Central memory CD8-positive, alpha-beta T cell (primary cell): ENCODE results near the gene GPSM1.

ENCODE experiments used
- ATAC-seq: fragments of 150-1000 bp; cut with Tn5 transposase; replicated peaks from 2 replicates; pipeline ENCODE4 v1.10.0; 2022; ENCODE audit warnings: mild to moderate bottlenecking, moderate FRiP score, moderate number of reproducible peaks; ENCODE audit not compliant: poor library complexity, severe bottlenecking; ENCODE audit errors: extremely low read depth
- DNase-seq, 2 donors: peaks; one replicate each; pipeline ENCODE4 v3.0.0; 2021; ENCODE audit warnings: low spot score in 2 of 2
- H3K27ac Mint-ChIP-seq: one replicate; pipeline ENCODE4 v1.8.0; 2022; ENCODE audit warnings: low read depth, mild to moderate bottlenecking, moderate library complexity, mixed read lengths
- H3K27me3 Mint-ChIP-seq: one replicate; pipeline ENCODE4 v1.8.0; 2022; ENCODE audit warnings: mixed read lengths
- H3K36me3 Mint-ChIP-seq: one replicate; pipeline ENCODE4 v1.8.0; 2022; ENCODE audit warnings: mild to moderate bottlenecking, moderate library complexity, mixed read lengths; ENCODE audit not compliant: insufficient read depth
- H3K4me1 Mint-ChIP-seq: one replicate; pipeline ENCODE4 v1.8.0; 2022; ENCODE audit warnings: mixed read lengths
- H3K4me3 Mint-ChIP-seq: one replicate; pipeline ENCODE4 v1.8.0; 2022; ENCODE audit warnings: mild to moderate bottlenecking, moderate library complexity, mixed read lengths
- H3K9me3 Mint-ChIP-seq: one replicate; pipeline ENCODE4 v1.8.0; 2022; ENCODE audit warnings: mixed read lengths

The GPSM1 gene

DNA sequence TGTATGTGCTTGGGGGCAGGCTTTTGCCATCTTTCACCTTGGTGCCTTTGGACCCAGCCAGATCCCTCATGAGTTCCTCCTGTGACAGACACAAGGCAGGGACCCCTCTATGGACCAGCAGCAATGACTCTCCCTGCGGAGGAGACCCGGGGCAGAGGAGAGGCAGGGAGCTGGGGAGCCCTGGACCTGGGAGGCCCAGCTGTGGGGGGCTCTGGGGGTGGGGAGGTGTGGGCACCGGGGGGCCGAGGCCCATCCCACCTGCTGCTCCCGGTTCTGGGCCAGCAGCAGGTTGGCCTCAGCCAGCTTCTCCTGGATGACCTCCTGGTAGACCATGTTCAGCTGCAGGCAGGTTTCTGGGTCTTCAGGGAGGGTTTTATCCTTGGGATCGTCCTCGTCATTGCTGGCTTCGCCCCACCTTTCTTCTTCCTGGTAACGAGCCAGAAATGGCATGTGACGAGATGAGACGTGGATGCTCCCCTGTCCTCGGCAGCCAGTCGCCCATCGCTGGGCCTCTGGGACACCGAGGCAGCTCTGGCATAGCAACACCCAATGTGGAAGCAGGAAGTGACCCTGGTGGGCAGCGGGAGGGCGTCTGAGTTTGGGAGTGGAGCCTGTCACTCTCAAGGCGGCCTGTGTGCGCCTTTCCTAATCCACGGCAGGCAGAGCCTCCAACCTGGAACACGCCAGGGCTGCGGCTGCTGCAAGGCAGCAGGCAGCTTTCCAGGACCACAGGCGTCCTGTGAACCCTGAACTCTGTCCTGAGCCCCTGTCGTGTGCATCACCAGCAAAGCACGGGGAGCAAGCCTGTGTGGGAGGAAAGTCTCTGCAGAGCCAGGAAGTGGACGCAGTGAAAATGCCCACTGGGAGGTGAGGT lies 68.2 kb downstream of the GPSM1 start:
- Mint-ChIP-seq H3K27me3 (no peaks in the 10 kb centered on the region), H3K27ac (peak overlapping the region; percentile 70), H3K9me3 (no peaks in the 10 kb centered on the region), H3K4me3 (no peak overlapping the region), H3K36me3 (peaks cover 21% of the 10 kb centered on the region), H3K4me1 (peaks cover 13% of the 10 kb centered on the region)
- ATAC-seq (no peak), DNase-seq (no peak)

DNA sequence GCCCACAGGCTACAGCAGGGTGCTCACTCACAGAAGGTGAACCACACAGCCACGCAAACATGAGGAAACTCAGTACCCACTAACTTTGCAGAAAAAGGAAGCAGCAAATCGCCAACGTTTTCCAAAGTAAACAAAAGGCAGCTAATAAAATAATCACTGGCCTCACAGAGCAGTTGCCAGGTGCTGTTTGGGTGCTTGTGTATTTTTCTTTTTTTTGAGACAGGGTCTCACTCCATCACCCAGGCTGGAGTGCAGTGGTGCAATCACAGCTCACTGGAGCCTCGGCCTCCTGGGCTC lies 68.8 kb downstream of the GPSM1 start:
- Mint-ChIP-seq H3K36me3 (peaks cover 17% of the 10 kb centered on the region), H3K4me3 (no peak overlapping the region), H3K9me3 (no peaks in the 10 kb centered on the region), H3K27me3 (no peaks in the 10 kb centered on the region), H3K4me1 (peaks cover 13% of the 10 kb centered on the region), H3K27ac (no peak overlapping the region)
- no peak for DNase-seq
- no peak for ATAC-seq

DNA sequence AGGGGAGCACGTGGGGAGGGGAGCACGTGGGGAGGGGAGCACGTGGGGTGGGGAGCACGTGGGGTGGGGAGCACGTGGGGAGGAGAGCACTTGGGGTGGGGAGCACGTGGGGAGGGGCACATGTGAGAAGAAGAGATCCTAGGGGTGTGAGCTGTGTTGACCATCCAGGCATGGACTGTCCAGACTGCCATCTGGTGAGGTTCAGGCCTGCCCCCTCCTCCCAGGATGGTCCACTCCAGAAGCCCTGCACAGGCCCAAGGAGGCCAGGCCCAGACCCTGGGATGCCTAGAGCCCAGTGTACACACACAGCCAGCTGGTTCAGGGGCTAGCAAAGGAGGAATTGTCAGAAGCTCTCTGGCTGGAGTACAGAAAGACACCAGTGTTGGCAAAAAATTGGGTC lies 70.3 kb downstream of the GPSM1 start:
- Mint-ChIP-seq H3K27me3 (no peaks in the 10 kb centered on the region), H3K36me3 (peaks cover 10% of the 10 kb centered on the region), H3K4me3 (no peak overlapping the region), H3K9me3 (no peaks in the 10 kb centered on the region), H3K27ac (no peak overlapping the region), H3K4me1 (peaks cover 13% of the 10 kb centered on the region)
- ATAC-seq (no peak), DNase-seq (no peak)

DNA sequence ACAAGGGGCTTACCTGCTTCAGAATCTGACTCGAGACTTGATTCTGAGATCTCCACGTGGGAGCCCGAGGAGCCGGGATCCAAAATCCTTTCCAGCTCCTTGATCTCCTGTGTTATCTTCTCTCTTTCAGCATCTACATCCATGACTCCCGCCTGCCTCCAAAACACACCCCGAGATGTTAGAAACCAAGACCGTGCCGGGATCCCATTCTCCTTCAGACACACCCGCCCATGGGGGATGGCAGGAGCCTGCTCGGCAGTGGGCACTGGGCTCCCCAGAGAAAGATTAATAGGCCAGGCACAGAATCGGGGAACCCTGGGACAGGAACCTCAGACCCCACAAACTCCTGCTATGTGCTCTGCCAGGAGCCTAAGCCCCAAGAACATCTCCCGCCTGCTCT lies 70.9 kb downstream of the GPSM1 start:
- ATAC-seq: no peak
- peaks cover 13% of the 10 kb centered on the region for H3K4me1 Mint-ChIP-seq
- H3K9me3 Mint-ChIP-seq: no peaks in the 10 kb centered on the region
- peaks cover 10% of the 10 kb centered on the region for H3K36me3 Mint-ChIP-seq
- H3K27ac Mint-ChIP-seq: no peak overlapping the region
- H3K4me3 Mint-ChIP-seq: peak overlapping the region; percentile 78
- no peak for DNase-seq
- no peaks in the 10 kb centered on the region for H3K27me3 Mint-ChIP-seq

DNA sequence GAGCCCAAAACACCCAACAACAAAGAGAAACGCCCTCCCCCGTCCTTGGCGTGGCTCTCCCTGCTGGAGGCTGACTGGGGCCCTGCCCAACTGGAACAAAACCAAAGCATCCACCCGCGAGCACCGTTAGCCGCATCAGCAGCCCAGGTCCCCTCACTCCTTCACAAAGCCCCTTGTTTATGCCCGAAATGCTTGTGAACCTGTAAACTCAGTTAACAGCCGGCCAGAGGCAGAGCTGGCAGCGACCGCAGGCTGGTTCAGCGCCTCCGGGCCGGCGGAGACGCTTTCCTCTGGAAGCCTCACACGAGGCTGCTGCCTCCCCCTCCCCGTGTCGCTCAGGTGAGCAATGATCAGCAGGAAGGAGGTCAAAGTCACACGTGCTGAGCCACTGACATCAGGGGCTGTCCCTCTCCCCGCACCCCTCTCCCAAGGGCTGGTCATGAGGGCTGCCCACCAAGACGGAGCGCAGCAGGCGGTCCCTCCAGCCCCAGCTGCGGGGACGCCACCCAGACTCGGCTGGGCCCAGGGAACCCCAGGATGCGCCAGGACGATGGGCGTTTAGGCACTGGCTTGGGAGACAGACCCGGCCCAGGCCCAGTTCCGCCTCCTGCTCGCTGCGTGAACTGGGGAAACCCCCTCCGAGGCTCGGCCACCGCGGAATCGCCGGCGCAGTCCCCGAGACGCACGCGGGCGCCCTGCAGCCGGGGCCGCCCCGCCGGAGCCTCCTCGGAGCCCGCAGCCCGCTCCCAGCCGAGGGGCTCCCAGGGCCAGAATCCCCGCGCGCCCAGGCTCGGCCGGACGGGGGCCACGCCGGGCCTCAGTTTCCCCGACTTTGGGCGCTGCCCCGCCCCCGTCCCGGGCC lies 72.1 kb downstream of the GPSM1 start:
- no peaks in the 10 kb centered on the region for H3K27me3 Mint-ChIP-seq
- peak overlapping the region; percentile 72 for H3K27ac Mint-ChIP-seq
- H3K4me1 Mint-ChIP-seq: peaks cover 24% of the 10 kb centered on the region
- H3K4me3 Mint-ChIP-seq: peak overlapping the region; percentile 78
- peaks cover 14% of the 10 kb centered on the region for H3K36me3 Mint-ChIP-seq
- no peak for DNase-seq
- ATAC-seq: no peak
- H3K9me3 Mint-ChIP-seq: no peaks in the 10 kb centered on the region

DNA sequence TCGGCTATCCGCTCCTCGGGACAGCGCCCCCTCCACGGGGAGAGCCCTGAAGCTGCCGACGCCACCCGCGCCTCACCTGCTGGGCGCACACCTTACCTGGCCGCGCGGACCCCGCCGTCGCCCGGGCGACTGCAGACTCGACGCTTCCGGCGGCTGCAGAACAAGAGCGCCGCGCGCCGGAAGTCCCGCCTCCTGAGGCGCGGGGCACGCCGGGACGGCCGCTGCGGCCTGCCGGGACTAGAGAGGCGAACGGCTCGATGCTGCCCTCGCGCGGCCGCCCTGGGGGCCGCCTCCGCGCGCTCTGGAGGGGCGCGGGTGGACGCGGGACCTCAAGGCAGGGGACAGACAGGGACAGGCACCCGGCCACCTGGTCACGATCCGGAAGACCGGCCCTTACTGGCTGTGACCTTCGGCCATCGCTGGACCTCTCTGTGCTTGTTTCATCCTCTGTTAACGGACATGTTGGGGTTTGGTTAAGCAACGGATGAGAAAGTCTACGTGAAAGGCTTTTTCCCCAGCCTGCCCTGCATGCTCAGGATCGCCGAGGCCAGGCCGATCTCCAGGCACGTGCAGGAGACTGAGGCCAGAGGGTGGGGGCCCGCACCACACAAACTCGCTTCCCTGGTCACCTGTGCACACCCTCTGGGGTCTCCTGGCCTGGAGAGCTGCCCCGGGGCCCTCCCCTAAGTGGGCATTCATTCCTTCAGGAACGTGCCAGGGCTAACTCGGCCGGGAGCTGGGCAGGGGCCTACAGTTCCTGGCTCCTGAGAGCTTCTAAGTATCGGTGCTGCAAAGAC lies 72.9 kb downstream of the GPSM1 start, which contains the start of gene SNAPC4:
SNAPC4 (minus strand) TSS at position 133 of the 797 bp plus-strand sequence. CDS start 1,742 bp downstream, outside the sequence.
- ATAC-seq (peak; percentile 45), DNase-seq (peak; percentile 70 to 77)
- H3K4me1 Mint-ChIP-seq: peaks cover 32% of the 10 kb centered on the region
- no peaks in the 10 kb centered on the region for H3K9me3 Mint-ChIP-seq
- peak within 1 kb of the TSS; percentile 72 for H3K27ac Mint-ChIP-seq
- H3K27me3 Mint-ChIP-seq: no peaks in the 10 kb centered on the region
- H3K36me3 Mint-ChIP-seq: peaks cover 20% of the 10 kb centered on the region
- H3K4me3 Mint-ChIP-seq: peak within 1 kb of the TSS; percentile 78

DNA sequence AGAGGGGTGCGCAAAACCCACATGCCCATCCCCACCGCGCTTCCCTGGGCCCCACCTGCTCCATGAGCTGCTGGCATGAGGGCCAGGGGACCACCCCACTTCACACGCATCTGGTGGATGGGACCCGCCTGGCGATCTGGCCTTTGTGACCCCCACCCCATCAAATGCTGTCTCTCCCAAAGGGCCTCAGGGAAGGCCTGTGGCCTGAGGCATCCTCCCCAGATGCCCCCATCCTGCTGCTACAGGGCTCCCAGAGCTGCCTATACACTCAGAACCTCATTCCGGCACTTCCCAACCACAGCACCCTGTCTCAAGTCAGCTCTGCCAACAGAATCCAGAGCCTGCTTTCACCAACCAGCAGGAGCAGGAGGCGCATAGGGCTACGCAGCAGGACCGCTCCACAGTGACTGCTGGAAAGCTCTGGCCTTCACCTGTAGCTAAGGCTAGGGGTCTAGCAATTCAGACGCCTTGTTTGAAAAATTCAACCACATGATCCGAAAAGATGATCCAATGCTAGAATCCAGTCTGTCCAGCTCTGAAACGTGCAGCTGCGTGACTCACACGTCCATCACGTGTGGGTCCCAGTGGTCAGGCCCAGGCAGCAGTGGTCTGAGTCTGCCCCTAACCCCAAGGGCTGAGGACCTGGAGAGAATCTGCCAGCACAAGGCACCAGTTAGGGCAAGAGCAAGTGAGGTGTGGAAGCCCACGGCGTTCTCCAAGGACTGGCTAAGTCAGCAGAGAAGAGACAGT lies 74.0 kb downstream of the GPSM1 start:
- H3K27me3 Mint-ChIP-seq: no peaks in the 10 kb centered on the region
- peaks cover 33% of the 10 kb centered on the region for H3K4me1 Mint-ChIP-seq
- peak overlapping the region; percentile 55 for H3K27ac Mint-ChIP-seq
- no peak for DNase-seq
- no peaks in the 10 kb centered on the region for H3K9me3 Mint-ChIP-seq
- peaks cover 21% of the 10 kb centered on the region for H3K36me3 Mint-ChIP-seq
- no peak for ATAC-seq
- H3K4me3 Mint-ChIP-seq: peak overlapping the region; percentile 63

DNA sequence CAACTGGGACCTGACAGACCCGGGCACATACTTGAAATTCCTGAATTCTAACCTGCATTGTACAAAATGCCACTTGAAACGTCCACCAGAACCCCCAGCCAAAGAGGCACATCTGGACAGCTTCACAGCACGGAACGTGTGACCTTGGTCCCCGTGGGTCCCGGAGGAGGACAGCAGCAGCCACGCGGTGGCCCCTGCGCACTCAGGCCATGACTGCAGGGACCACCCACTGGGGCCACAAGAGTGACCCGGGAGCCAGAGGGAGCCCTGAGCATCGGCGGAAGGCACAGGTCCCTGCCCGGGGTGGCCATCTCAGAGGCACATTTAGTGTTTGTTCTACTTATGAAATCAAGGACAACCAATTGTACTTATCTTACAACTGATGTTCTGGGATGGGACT lies 74.7 kb downstream of the GPSM1 start:
- H3K36me3 Mint-ChIP-seq: peaks cover 25% of the 10 kb centered on the region
- no peak for DNase-seq
- H3K4me1 Mint-ChIP-seq: peaks cover 33% of the 10 kb centered on the region
- H3K4me3 Mint-ChIP-seq: no peak overlapping the region
- H3K27me3 Mint-ChIP-seq: no peaks in the 10 kb centered on the region
- peak overlapping the region; percentile 55 for H3K27ac Mint-ChIP-seq
- H3K9me3 Mint-ChIP-seq: no peaks in the 10 kb centered on the region
- ATAC-seq: no peak

DNA sequence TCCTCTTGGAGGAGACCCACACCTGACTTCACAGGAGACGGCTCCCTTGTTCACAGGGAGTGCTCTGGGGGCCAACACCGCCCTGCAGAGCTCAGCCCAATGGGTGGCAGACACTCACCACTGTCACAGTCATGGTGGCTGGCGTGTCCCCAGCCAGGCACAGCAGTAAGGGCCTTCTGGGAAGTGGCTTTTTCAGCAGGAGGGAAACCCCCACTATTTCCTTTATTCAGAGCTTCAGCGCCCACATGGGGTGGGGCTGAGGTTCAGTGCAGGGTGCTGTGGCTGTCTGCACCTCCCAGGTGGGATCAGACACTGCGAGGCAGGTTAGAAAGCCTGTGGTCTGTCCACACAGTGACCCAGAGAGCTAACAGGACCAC lies 76.2 kb downstream of the GPSM1 start:
- Mint-ChIP-seq H3K4me1 (peaks cover 32% of the 10 kb centered on the region), H3K9me3 (no peaks in the 10 kb centered on the region), H3K36me3 (peaks cover 30% of the 10 kb centered on the region), H3K27ac (peak overlapping the region; percentile 82), H3K27me3 (no peaks in the 10 kb centered on the region), H3K4me3 (peak overlapping the region; percentile 70)
- peak; percentile 47 to 75 for DNase-seq
- ATAC-seq: peak; percentile 90

DNA sequence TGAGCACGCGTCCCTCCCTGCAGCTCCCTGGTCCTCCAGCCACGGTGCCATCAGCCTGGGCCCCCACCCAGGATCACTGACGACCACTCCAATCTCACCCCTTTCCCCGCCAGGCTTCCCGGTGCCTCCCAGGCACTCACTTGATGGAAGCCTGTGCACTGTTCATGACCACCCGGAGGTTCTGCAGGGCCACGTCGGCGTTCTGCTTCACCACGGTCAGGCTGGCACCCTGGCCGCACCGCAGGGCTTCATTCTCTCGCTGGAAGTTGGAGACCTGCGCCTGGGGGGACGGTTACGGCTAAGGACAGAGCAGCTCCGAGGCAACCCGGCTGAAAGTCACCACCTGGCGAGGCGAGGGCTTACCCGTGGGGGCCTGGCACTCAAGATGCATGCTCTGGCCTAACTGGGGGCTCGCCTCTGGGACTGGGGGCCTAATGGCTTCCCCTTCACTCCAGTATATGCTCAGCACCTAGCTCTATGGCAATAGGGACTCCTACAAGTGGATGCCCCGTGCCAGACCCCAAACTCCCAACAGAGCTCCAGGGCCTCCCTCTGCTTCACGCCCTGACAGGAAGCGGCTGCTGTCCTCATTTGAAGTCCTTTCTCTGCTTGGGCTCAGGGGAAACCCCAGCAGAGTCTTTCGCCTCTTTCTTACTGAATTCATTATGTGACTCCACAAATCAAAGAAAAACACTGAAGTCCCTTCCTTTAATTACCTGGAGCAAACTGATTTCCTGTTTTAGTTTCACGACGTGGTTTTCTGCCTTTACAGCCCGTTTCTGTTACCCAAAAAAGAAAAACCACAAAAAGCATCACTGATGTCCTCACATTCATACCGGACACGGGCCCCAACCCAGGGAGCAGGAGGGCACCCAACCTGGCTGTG lies 76.8 kb downstream of the GPSM1 start:
- no peaks in the 10 kb centered on the region for H3K9me3 Mint-ChIP-seq
- peak overlapping the region; percentile 82 for H3K27ac Mint-ChIP-seq
- peak; percentile 22 for ATAC-seq
- peak overlapping the region; percentile 70 for H3K4me3 Mint-ChIP-seq
- H3K36me3 Mint-ChIP-seq: peaks cover 30% of the 10 kb centered on the region
- DNase-seq: peak in 1 of 2 donors; percentile 21
- H3K27me3 Mint-ChIP-seq: no peaks in the 10 kb centered on the region
- peaks cover 32% of the 10 kb centered on the region for H3K4me1 Mint-ChIP-seq

DNA sequence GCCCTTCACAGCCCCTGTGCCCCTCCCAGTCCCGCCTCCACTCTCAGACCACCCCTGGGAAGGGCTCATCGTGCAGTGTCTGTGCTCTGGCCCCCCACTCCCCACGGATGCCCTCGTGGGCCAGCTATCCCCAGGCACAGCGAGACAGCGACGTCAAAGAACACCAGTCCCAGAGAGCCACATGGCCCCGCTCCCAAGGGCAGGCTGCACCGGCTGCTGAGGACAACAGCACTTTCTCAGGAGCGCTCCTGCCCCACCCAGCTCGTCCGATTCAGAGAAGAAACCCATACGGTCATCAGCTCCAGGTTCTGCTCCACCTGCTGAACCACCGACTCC lies 77.4 kb downstream of the GPSM1 start:
- DNase-seq (no peak), ATAC-seq (no peak)
- peaks cover 35% of the 10 kb centered on the region for H3K4me1 Mint-ChIP-seq
- H3K4me3 Mint-ChIP-seq: peak overlapping the region; percentile 70
- H3K27ac Mint-ChIP-seq: peak overlapping the region; percentile 82
- no peaks in the 10 kb centered on the region for H3K27me3 Mint-ChIP-seq
- H3K9me3 Mint-ChIP-seq: no peaks in the 10 kb centered on the region
- H3K36me3 Mint-ChIP-seq: peaks cover 30% of the 10 kb centered on the region
